GM21528 (cell line): ENCODE results near the gene RCL1.
"Not testable (repeated sequence)": the region's sequence is repeated elsewhere in the genome, so short reads cannot be mapped to it uniquely, and the experiment has no call there.

Experiments
- ATAC-seq: cut with Tn5 transposase; IDR thresholded peaks from one replicate; pipeline ENCODE4 v1.9.1; 2021; ENCODE audit warnings: mild to moderate bottlenecking, moderate library complexity; ENCODE audit not compliant: unreplicated experiment, low FRiP score

RCL1 gene

GRCh38 chr9:4792572-4793458, at the start of gene RCL1:
TSS of gene RCL1 (plus strand) at chr9:4792944. CDS start at chr9:4793092, 148 bp downstream.
- peak; percentile 95 for ATAC-seq

GRCh38 chr9:4743131-4743875, 49.4 kb upstream of the RCL1 start:
- ATAC-seq, result no peak

GRCh38 chr9:4746278-4747030, 46.3 kb upstream of the RCL1 start:
- ATAC-seq, result no peak

- ATAC-seq, result no peak
Measured at GRCh38 chr9:4748612-4749011, 44.1 kb upstream of the RCL1 start.

GRCh38 chr9:4750023-4750673, 42.6 kb upstream of the RCL1 start:
- no peak for ATAC-seq

GRCh38 chr9:4754530-4754929, 38.2 kb upstream of the RCL1 start:
- not testable (repeated sequence) for ATAC-seq

GRCh38 chr9:4755026-4755609, 37.6 kb upstream of the RCL1 start:
- ATAC-seq, result no peak

GRCh38 chr9:4756420-4756819, 36.3 kb upstream of the RCL1 start:
- no peak for ATAC-seq

- no peak for ATAC-seq
Measured at GRCh38 chr9:4760122-4760521, 32.6 kb upstream of the RCL1 start.

GRCh38 chr9:4762108-4762885, 30.4 kb upstream of the RCL1 start:
- peak; percentile 80 for ATAC-seq

GRCh38 chr9:4762886-4763541, 29.7 kb upstream of the RCL1 start:
- peak; percentile 25 for ATAC-seq

GRCh38 chr9:4764033-4764432, 28.7 kb upstream of the RCL1 start:
- ATAC-seq, result no peak

GRCh38 chr9:4768681-4769080, 24.1 kb upstream of the RCL1 start:
- no peak for ATAC-seq

- no peak for ATAC-seq
Measured at GRCh38 chr9:4769321-4770080, 23.2 kb upstream of the RCL1 start.

- no peak for ATAC-seq
Measured at GRCh38 chr9:4771788-4772187, 21.0 kb upstream of the RCL1 start.

- no peak for ATAC-seq
Measured at GRCh38 chr9:4774209-4774608, 18.5 kb upstream of the RCL1 start.

- ATAC-seq, result not testable (repeated sequence)
Measured at GRCh38 chr9:4774958-4775357, 17.8 kb upstream of the RCL1 start.

- ATAC-seq, result no peak
Measured at GRCh38 chr9:4780651-4781050, 12.1 kb upstream of the RCL1 start.
